ENCODE results near the gene CACNA1G.

DNA sequence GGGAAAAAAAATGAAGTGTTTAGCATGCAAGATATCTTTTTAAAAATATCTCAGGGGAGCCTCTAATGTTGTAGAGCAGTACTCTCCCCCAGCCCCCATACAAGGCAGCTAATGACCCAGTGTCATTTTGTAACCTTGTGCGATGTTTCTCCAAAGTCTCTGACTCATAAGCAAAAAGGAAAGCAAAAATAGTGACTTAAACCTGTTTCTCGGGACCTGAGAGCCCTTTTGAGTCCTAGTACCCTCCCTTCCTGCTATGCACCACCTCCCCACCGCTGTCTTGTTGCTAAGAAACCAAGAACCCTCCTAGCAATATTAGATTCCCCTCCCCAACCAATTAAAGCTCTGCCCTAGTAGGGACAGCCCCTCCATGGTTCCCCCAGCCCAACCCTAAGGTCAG lies 49.5 kb upstream of the CACNA1G start:
- TF ChIP-seq CTCF (IDR thresholded peaks at IDR 0.05; ENCODE audit: insufficient read depth, low read depth, low read length) (no peak), EZH2 (IDR thresholded peaks at IDR 0.05; ENCODE audit: insufficient read depth, low read length) (no peak)
